HepG2 (cell line): ENCODE measurements around the gene MTX1. TPM values are rescaled to one million over a fixed set of nuclear protein-coding genes. Genes with fewer than 3 reads are reported as not detected.
A peak's percentile ranks its signal among the peaks of the same experiment; 100 is the strongest.

Experiments
- ESRRA ChIP-seq: sonication (generic); formaldehyde crosslinking; IDR thresholded peaks from 2 replicates; pipeline ENCODE4 v1.5.1; 2020; ENCODE audit warnings: mild to moderate bottlenecking, low read depth, missing genetic modification reagents
- GLI4 ChIP-seq: sonication (generic); formaldehyde crosslinking; IDR thresholded peaks from 2 replicates; pipeline ENCODE4 v1.5.1; 2020; ENCODE audit warnings: missing genetic modification reagents, mild to moderate bottlenecking, moderate library complexity, borderline replicate concordance
- HNF1B ChIP-seq: sonication (generic); formaldehyde crosslinking; IDR thresholded peaks from 2 replicates; pipeline ENCODE4 v1.5.1; 2020; ENCODE audit warnings: mild to moderate bottlenecking, moderate library complexity, missing genetic modification reagents
- IRF9 ChIP-seq: sonication (generic); formaldehyde crosslinking; IDR thresholded peaks from 2 replicates; pipeline ENCODE4 v1.8.0; 2022; ENCODE audit warnings: missing genetic modification reagents, mild to moderate bottlenecking, borderline replicate concordance
- ISX ChIP-seq: sonication (generic); formaldehyde crosslinking; conservative IDR thresholded peaks from 2 replicates; pipeline ENCODE4 v1.5.0; 2020; ENCODE audit warnings: missing genetic modification reagents
- JUND ChIP-seq: sonication (generic); formaldehyde crosslinking; IDR thresholded peaks from 2 replicates; pipeline ENCODE4 v1.8.0; 2022; ENCODE audit warnings: mild to moderate bottlenecking, missing genetic modification reagents
- MYC ChIP-seq: sonication (generic); formaldehyde crosslinking; IDR thresholded peaks from 2 replicates; pipeline ENCODE4 v1.9.0; 2021; ENCODE audit warnings: missing genetic modification reagents, borderline replicate concordance
- PAXIP1 ChIP-seq: sonication (generic); formaldehyde crosslinking; conservative IDR thresholded peaks from 2 replicates; pipeline ENCODE4 v1.4.0; 2020; ENCODE audit warnings: mild to moderate bottlenecking, missing genetic modification reagents, moderate library complexity
- PRDM15 ChIP-seq: sonication (generic); formaldehyde crosslinking; IDR thresholded peaks from 2 replicates; pipeline ENCODE4 v1.4.0; 2020; ENCODE audit warnings: missing genetic modification reagents
- RXRB ChIP-seq: IDR thresholded peaks from 2 replicates; pipeline ENCODE4 v1.6.1; 2016; ENCODE audit warnings: borderline replicate concordance, missing genetic modification reagents, missing compliant biosample characterization
- SATB2 ChIP-seq: sonication (generic); formaldehyde crosslinking; IDR thresholded peaks from 2 replicates; pipeline ENCODE4 v1.5.0; 2020; ENCODE audit warnings: missing genetic modification reagents
- THAP11 ChIP-seq: IDR thresholded peaks from 2 replicates; pipeline ENCODE4 v1.6.1; 2016; ENCODE audit warnings: missing biosample characterization, missing genetic modification reagents
- TOE1 ChIP-seq: sonication (generic); formaldehyde crosslinking; IDR thresholded peaks from 2 replicates; pipeline ENCODE4 v1.4.0; 2020; ENCODE audit warnings: mild to moderate bottlenecking, missing genetic modification reagents
- ZMYM2 ChIP-seq: sonication (generic); formaldehyde crosslinking; IDR thresholded peaks from 2 replicates; pipeline ENCODE4 v1.8.0; 2022; ENCODE audit warnings: mild to moderate bottlenecking, missing genetic modification reagents
- ZNF225 ChIP-seq: sonication (generic); formaldehyde crosslinking; IDR thresholded peaks from 2 replicates; pipeline ENCODE4 v1.4.0; 2020; ENCODE audit warnings: mild to moderate bottlenecking, missing genetic modification reagents
- polyA plus RNA-seq, 8 experiments: library from polyadenylated mRNA; depleted of rRNA in 3 of 8; stranded (reverse) in 7 of 8; unstranded in 1 of 8; fragments of >200 nt; fragmentation: Illumina TruSeq in 4 of 8; extraction: Trizol in 4 of 8; gene quantifications; 2 replicates each; pipeline versions ENCODE4 v1.2.1 to v1.2.3, GENCODE V29; 2011 to 2016; ENCODE audit warnings: low read depth in 4 of 8, missing spikeins in 1 of 8, mixed read lengths in 1 of 8; ENCODE audit not compliant: insufficient read depth in 1 of 8
- total RNA-seq, 5 experiments: library from RNA; depleted of rRNA; stranded (reverse); fragments of >200 nt; fragmentation: Illumina TruSeq; extraction: Trizol; gene quantifications; 2 replicates each; pipeline ENCODE4 v1.2.3, GENCODE V29; 2016; ENCODE audit warnings: low read depth in 1 of 5

The MTX1 gene
- total and polyA plus RNA-seq, 2 of the 13 experiments (the other 11 are each of a cell fraction or from before 2014, with no cell fraction given): 64.5 to 72.6 TPM

- 0 out of 2 replicates have a peak, but pooled peaks have one; percentile 5 for TF ChIP-seq HNF1B (CRISPR knock-in tag)
- peak; percentile 84 for TF ChIP-seq RXRB
- peak; percentile 82; the same call in 1 of the 2 replicates for TF ChIP-seq ZMYM2
- no peak for TF ChIP-seq GLI4 (CRISPR knock-in tag)
- TF ChIP-seq SATB2 (CRISPR knock-in tag): no peak
- TF ChIP-seq ISX (CRISPR knock-in tag): no peak
- TF ChIP-seq PAXIP1 (CRISPR knock-in tag): peak; percentile 69
- peak; percentile 66 for TF ChIP-seq THAP11
- TF ChIP-seq JUND: no peak
- TF ChIP-seq TOE1 (CRISPR knock-in tag): no peak
- TF ChIP-seq ESRRA (CRISPR knock-in tag): peak; percentile 99
- no peak for TF ChIP-seq PRDM15 (CRISPR knock-in tag)
- TF ChIP-seq MYC (CRISPR knock-in tag): peak; percentile 57; the same call in 1 of the 2 replicates
- TF ChIP-seq ZNF225 (CRISPR knock-in tag): 0 out of 2 replicates have a peak, but pooled peaks have one; percentile 11
- no peak for TF ChIP-seq IRF9 (CRISPR knock-in tag)
These were observed 29.9 kb upstream of the MTX1 start (continued) for GRCh38 chr1:155178441-155179111.
